ENCODE data around the gene TEX2. TPM values are rescaled to one million over a fixed set of nuclear protein-coding genes. Genes with fewer than 3 reads are reported as not detected.
A peak's percentile ranks its signal among the peaks of the same experiment; 100 is the strongest.

TEX2 gene
- total RNA-seq, 1 experiment from 2014 or later, result 10.8 TPM

GRCh38 chr17:64147110-64148016 is 115.7 kb downstream of the TEX2 start (continued):
- TF ChIP-seq ERG (CRISPR knock-in tag; IDR thresholded peaks at IDR 0.05), result peak; percentile 96
- TF ChIP-seq, protein P1, sequence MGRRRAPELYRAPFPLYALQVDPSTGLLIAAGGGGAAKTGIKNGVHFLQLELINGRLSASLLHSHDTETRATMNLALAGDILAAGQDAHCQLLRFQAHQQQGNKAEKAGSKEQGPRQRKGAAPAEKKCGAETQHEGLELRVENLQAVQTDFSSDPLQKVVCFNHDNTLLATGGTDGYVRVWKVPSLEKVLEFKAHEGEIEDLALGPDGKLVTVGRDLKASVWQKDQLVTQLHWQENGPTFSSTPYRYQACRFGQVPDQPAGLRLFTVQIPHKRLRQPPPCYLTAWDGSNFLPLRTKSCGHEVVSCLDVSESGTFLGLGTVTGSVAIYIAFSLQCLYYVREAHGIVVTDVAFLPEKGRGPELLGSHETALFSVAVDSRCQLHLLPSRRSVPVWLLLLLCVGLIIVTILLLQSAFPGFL (CRISPR knock-in tag; IDR thresholded peaks at IDR 0.05; ENCODE audit: borderline replicate concordance), result no peak
- TF ChIP-seq ATF1 (CRISPR knock-in tag; IDR thresholded peaks at IDR 0.05), result no peak
- TF ChIP-seq FOXP1 (CRISPR knock-in tag; IDR thresholded peaks at IDR 0.05; ENCODE audit: borderline replicate concordance), result no peak
- no peak for TF ChIP-seq STAT6 (CRISPR knock-in tag; conservative IDR thresholded peaks at IDR 0.05; ENCODE audit: low read depth)
- TF ChIP-seq OVOL2 (CRISPR knock-in tag; IDR thresholded peaks at IDR 0.05; ENCODE audit: borderline replicate concordance), result no peak
- TF ChIP-seq, protein P2, sequence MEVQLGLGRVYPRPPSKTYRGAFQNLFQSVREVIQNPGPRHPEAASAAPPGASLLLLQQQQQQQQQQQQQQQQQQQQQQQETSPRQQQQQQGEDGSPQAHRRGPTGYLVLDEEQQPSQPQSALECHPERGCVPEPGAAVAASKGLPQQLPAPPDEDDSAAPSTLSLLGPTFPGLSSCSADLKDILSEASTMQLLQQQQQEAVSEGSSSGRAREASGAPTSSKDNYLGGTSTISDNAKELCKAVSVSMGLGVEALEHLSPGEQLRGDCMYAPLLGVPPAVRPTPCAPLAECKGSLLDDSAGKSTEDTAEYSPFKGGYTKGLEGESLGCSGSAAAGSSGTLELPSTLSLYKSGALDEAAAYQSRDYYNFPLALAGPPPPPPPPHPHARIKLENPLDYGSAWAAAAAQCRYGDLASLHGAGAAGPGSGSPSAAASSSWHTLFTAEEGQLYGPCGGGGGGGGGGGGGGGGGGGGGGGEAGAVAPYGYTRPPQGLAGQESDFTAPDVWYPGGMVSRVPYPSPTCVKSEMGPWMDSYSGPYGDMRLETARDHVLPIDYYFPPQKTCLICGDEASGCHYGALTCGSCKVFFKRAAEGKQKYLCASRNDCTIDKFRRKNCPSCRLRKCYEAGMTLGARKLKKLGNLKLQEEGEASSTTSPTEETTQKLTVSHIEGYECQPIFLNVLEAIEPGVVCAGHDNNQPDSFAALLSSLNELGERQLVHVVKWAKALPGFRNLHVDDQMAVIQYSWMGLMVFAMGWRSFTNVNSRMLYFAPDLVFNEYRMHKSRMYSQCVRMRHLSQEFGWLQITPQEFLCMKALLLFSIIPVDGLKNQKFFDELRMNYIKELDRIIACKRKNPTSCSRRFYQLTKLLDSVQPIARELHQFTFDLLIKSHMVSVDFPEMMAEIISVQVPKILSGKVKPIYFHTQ (CRISPR knock-in tag; IDR thresholded peaks at IDR 0.05), result peak; percentile 93
- TF ChIP-seq ZNF396 (CRISPR knock-in tag; IDR thresholded peaks at IDR 0.05; ENCODE audit: borderline replicate concordance), result no peak
- TF ChIP-seq TEAD4 (CRISPR knock-in tag; IDR thresholded peaks at IDR 0.05), result no peak
- TF ChIP-seq, protein P3, sequence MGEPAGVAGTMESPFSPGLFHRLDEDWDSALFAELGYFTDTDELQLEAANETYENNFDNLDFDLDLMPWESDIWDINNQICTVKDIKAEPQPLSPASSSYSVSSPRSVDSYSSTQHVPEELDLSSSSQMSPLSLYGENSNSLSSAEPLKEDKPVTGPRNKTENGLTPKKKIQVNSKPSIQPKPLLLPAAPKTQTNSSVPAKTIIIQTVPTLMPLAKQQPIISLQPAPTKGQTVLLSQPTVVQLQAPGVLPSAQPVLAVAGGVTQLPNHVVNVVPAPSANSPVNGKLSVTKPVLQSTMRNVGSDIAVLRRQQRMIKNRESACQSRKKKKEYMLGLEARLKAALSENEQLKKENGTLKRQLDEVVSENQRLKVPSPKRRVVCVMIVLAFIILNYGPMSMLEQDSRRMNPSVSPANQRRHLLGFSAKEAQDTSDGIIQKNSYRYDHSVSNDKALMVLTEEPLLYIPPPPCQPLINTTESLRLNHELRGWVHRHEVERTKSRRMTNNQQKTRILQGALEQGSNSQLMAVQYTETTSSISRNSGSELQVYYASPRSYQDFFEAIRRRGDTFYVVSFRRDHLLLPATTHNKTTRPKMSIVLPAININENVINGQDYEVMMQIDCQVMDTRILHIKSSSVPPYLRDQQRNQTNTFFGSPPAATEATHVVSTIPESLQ (CRISPR knock-in tag; IDR thresholded peaks at IDR 0.05), result no peak
- 0 out of 2 replicates have a peak, but pooled peaks have one; percentile 55 for TF ChIP-seq MYBL2 (CRISPR knock-in tag; IDR thresholded peaks at IDR 0.05)
- TF ChIP-seq GABPB1 (CRISPR knock-in tag; IDR thresholded peaks at IDR 0.05), result peak; percentile 33; the same call in 1 of the 2 replicates

- Mint-ChIP-seq H3K4me1 (peaks cover 23% of the 10 kb centered on the region), H3K27me3 (ENCODE audit: low read depth) (no peaks in the 10 kb centered on the region), H3K36me3 (peaks cover 12% of the 10 kb centered on the region), H3K27ac (no peak overlapping the region), H3K4me3 (no peak overlapping the region), H3K9me3 (no peaks in the 10 kb centered on the region)
- peak; percentile 28 for DNase-seq (ENCODE audit: low spot score)
- POLR2A ChIA-PET, result interaction anchor here (0.6 to 2.4 kb wide), 9 partner anchors 9 to 265 kb away, joined by 3 to 14 read pairs (median 3); partner anchors contain the start of genes ERN1 and TEX2
- ATAC-seq, result no peak
- CTCF ChIA-PET, result interaction anchor here (1.1 to 2.6 kb wide), 6 partner anchors 13 to 273 kb away, joined by 3 to 19 read pairs (median 6); partner anchors contain the start of gene GH1
- TF ChIP-seq FOXP4 (CRISPR knock-in tag; IDR thresholded peaks at IDR 0.05) (0 out of 2 replicates have a peak, but pooled peaks have one; percentile 17), PRDM15 (CRISPR knock-in tag; IDR thresholded peaks at IDR 0.05) (no peak)
Measured at GRCh38 chr17:64146418-64147109, 116.5 kb downstream of the TEX2 start.

Measured in WTC11 (cell line).